ENCODE data around the gene TRIM72. TPM values are rescaled to one million over a fixed set of nuclear protein-coding genes. Genes with fewer than 3 reads are reported as not detected.
"Not testable (repeated sequence)": the region's sequence is repeated elsewhere in the genome, so short reads cannot be mapped to it uniquely, and the experiment has no call there.

The TRIM72 gene
- total RNA-seq, 1 donor from 2014 or later: 2.3 TPM

GRCh38 chr16:31216422-31217135 is 2.7 kb downstream of the TRIM72 start, which contains the start of gene PYDC1:
Gene PYDC1 (minus strand): TSS chr16:31217135. CDS start chr16:31217028, 107 bp downstream.
- no peak for DNase-seq

DNA sequence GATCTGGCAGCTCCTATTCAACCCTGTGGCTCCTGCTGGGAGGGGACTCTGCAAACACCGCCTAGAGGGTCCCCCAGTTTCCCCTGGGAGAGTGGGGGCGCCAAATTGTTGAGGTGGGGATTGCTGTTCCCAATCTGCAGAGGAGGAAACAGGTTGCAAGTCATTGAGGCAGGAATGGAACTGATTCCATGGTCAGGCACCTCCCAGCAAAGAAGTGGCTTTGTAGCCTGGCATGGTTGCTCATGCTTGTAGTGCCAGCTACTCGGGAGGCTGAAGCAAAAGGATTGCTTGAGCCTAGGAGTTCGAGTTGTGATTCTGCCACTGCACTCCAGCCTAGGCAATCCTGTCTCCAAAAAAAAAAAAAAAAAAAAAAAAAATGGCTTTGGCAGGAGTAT is 3.2 kb downstream of the TRIM72 start:
- no peak for DNase-seq

DNA sequence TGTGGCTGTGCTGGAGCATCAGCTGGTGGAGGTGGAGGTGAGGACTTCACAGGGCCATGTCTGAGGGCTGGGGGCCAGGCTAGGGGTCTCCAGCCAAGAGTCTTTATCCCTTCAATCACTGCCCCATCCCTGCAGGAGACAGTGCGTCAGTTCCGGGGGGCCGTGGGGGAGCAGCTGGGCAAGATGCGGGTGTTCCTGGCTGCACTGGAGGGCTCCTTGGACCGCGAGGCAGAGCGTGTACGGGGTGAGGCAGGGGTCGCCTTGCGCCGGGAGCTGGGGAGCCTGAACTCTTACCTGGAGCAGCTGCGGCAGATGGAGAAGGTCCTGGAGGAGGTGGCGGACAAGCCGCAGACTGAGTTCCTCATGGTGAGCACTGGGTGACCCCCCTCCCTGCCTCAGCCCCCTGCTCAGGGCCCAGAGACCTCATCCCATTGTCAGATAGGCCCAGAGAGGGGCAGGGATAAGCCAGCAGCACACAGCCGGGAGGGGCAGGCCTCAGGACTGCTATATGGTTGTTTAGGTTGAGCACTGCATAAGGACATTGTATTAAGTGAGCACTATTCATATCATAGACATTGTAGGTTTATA is 5.3 kb downstream of the TRIM72 start:
- no peak for DNase-seq

GRCh38 chr16:31221357-31222160 is 7.6 kb downstream of the TRIM72 start:
- no peak for DNase-seq

DNA sequence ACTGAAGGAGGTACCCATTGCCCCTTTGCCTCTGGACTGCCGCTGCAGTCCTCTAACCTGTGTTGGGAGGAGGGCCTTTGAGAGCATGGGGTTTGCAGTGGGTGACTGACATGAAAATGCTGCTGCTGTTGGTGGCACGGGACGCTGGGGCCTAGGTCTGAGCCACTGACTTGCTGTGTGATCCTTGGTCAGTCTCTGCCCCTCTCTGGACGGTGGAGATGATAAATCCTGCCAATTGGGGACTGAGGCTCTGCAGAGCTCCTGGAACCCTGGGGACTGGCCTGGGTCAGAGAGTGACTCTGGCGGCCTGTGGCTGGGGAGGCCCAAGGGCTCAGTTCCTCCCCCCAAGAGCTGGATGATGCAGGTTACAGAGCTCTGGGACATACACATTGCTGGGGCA is 9.1 kb downstream of the TRIM72 start:
- no peak for DNase-seq

DNA sequence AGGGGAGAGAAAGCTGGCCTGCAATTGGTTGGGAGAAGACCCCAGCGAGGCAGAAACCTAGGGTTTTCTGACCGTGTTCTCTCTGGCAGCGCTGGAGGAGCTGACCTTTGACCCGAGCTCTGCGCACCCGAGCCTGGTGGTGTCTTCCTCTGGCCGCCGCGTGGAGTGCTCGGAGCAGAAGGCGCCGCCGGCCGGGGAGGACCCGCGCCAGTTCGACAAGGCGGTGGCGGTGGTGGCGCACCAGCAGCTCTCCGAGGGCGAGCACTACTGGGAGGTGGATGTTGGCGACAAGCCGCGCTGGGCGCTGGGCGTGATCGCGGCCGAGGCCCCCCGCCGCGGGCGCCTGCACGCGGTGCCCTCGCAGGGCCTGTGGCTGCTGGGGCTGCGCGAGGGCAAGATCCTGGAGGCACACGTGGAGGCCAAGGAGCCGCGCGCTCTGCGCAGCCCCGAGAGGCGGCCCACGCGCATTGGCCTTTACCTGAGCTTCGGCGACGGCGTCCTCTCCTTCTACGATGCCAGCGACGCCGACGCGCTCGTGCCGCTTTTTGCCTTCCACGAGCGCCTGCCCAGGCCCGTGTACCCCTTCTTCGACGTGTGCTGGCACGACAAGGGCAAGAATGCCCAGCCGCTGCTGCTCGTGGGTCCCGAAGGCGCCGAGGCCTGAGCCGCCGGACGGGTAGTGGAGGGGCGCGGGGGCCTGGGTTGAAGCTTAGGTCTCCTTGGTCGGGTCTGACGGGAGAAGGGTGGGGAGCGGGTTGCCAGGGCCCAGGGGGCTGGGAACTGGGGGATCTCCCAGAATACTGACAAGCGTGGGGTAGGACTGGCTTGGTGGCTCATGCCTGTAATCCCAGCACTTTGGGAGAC is 10.4 kb downstream of the TRIM72 start:
- DNase-seq: no peak

DNA sequence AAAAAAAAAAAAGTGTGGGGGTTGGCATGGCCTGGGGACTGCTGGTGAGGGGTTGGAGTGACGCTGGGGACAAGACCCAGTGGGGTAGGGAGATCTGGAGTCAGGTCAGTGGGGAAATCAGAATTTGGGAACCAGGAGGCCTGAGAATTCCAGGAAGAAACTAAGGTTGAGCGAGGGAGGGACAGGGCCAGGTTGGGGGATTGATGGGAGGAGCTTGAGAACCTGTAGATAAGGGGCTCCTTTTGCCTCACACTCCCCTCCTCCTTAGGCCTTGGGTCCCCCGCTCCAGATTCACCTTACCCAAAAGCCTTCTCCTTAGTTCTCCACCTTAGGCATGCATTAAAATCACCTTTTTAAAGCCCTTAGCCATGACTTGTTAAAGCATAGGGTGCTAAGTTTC is 11.3 kb downstream of the TRIM72 start:
- DNase-seq: no peak

DNA sequence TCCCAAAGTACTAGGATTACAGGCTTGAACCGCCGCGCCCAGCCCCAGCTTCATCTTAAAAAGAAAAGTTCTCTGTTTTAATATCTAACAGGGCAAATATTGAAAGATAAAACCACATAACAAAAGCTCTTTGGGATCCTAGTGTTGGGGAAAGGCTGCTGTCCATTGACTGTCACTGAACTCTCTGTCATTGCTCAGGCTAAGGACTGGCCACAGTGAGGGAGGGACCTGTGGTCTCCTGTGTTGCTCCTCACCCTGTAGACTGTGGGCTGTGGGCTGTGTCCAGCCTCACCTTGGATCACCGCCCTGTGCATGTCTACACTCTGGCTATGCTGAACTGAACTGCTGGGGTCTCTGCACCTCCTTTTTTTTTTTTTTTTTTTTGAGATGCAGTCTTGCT is 14.3 kb downstream of the TRIM72 start:
- DNase-seq: no peak

DNA sequence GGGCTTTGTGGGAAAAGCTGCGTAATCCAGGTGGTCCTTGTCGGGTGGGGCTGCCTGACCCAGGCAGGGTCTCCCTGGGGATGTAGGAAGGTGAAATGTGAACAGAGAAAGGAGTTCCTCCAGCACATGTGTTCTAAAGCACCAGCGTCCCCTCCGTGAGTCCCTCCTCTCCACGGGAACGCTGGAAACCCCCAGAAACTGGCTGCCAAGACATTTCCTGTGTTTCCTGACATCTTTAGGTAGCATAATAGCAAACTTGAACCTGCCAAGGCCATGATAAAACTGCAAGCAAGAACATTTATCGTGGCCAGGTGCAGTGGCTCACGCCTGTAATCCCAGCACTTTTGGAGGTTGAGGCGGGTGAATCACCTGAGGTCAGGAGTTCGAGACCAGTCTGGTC is 15.6 kb downstream of the TRIM72 start:
- no peak for DNase-seq

- DNase-seq: no peak
Measured at GRCh38 chr16:31238041-31238440, 24.1 kb downstream of the TRIM72 start.

- no peak for DNase-seq
Measured at GRCh38 chr16:31242206-31242605, 28.3 kb downstream of the TRIM72 start.

DNA sequence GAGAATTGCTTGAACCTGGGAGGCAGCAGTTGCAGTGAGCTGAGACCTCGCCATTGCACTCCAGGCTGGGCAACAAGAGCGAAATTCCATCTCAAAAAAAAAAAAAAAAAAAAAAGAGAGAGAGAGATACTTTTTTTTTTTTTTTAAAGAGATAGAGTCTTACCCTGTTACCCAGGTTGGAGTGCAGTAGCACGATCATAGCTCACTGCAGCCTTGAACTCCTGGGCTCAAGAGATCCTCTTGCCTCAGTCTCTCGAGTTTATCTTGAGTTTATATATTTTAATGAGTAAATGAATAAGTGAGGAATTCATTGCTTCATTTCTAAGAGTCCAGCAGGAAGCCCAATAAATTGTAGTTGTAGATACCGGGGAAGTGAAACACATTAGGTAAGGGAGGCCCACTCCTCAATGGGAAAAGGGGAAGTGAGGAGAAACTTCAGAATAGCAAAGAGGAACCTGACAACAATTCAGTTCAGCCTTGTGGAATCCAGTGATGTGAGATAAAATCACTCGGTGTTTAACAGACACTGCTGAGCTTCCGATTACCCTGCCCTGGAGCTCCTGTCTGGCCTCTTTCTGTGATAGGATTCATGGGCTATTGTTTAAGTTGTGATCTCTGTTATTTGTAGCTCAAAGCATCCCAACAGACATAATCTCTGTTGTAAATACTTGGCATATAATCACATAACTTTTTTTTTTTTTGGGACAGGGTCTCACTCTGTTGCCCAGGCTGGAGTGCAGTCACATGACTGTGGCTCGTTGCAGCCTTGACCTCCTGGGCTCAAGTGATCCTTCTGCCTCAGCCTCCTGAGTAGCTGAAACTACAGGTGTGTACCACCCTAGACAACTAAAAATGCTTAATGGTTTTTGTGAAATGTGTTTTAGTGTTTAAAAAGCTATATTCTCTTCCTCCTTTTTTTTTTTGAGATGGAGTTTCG is 30.1 kb downstream of the TRIM72 start:
- DNase-seq: no peak

GRCh38 chr16:31245598-31245997 is 31.7 kb downstream of the TRIM72 start:
- not testable (repeated sequence) for DNase-seq

GRCh38 chr16:31246296-31246695 is 32.4 kb downstream of the TRIM72 start:
- no peak for DNase-seq

- DNase-seq: no peak
Measured at GRCh38 chr16:31248344-31248743, 34.4 kb downstream of the TRIM72 start.

GRCh38 chr16:31250782-31251384 is 37.0 kb downstream of the TRIM72 start:
- no peak for DNase-seq

- no peak for DNase-seq
Measured at GRCh38 chr16:31251435-31251834, 37.5 kb downstream of the TRIM72 start.

DNA sequence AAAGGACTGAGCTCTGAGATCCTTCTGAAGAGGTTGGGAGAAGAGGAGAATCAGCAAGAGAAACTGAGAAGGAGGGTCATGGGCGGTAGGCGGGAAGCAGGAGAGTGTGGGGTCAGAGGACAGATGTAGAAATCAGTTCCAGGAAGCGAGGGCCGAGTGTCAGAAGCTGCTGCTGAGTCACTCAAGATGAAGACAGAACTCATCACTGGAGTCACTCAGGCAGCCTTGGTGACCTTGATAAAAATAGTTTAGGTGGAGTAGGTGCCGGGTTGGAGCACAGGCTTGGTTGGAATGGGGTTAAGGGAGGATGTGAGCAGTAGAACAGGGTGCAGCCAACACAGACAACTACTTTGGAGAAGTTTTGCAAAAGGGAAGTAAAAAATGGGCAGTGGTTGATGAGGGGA is 39.7 kb downstream of the TRIM72 start:
- no peak for DNase-seq

- no peak for DNase-seq
Measured at GRCh38 chr16:31256466-31256865, 42.5 kb downstream of the TRIM72 start.

GRCh38 chr16:31258366-31258765 is 44.4 kb downstream of the TRIM72 start:
- DNase-seq: no peak

Measured in occipital lobe (tissue), 2 donors.